ENCODE results near the gene MTHFD1L.

DNA sequence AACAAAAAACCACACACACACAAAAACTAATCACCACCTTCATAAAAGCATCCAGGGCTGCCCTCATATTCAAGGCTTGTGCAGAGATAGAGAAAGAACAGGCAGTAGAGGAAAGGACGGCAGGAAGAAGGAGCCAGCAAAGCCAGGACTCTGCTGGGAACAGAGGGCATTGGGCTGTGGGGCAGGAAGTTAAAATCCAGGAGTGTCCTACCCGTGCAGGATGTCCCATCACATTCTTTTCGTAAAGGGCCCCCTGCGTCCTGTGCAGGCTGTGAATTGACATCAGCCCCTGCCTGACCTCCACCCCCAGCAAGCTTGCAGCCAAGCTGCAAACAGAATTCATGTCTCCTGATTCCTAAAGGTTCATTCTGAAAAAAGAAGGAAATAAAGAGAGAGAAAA lies 277.8 kb downstream of the MTHFD1L start:
- no peak for TF ChIP-seq POLR2A (IDR thresholded peaks at IDR 0.05)
- TF ChIP-seq, protein P1, sequence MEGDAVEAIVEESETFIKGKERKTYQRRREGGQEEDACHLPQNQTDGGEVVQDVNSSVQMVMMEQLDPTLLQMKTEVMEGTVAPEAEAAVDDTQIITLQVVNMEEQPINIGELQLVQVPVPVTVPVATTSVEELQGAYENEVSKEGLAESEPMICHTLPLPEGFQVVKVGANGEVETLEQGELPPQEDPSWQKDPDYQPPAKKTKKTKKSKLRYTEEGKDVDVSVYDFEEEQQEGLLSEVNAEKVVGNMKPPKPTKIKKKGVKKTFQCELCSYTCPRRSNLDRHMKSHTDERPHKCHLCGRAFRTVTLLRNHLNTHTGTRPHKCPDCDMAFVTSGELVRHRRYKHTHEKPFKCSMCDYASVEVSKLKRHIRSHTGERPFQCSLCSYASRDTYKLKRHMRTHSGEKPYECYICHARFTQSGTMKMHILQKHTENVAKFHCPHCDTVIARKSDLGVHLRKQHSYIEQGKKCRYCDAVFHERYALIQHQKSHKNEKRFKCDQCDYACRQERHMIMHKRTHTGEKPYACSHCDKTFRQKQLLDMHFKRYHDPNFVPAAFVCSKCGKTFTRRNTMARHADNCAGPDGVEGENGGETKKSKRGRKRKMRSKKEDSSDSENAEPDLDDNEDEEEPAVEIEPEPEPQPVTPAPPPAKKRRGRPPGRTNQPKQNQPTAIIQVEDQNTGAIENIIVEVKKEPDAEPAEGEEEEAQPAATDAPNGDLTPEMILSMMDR (IDR thresholded peaks at IDR 0.05 in 8 of 11, conservative IDR thresholded peaks at IDR 0.05 in 3 of 11), result no peak
